NCI-H1930 (cell line): Measurements from ENCODE around the gene ELOB.
A peak's percentile ranks its signal among the peaks of the same experiment; 100 is the strongest.

Source experiments
- DNase-seq, 2 experiments: peaks; one replicate each; lab custom pipeline; 2025; lab: John Stamatoyannopoulos, UW

Gene ELOB

GRCh38 chr16:2767140-2767731 is 9.8 kb downstream of the ELOB start:
- no peak for DNase-seq

- DNase-seq: no peak
Observed at GRCh38 chr16:2766430-2767139, 10.5 kb downstream of the ELOB start.

GRCh38 chr16:2765462-2766404 is 11.3 kb downstream of the ELOB start:
- no peak for DNase-seq

GRCh38 chr16:2764718-2765117 is 12.4 kb downstream of the ELOB start:
- no peak for DNase-seq

GRCh38 chr16:2763173-2763572 is 13.9 kb downstream of the ELOB start:
- DNase-seq: no peak

- DNase-seq: no peak
Observed at GRCh38 chr16:2762711-2763110, 14.4 kb downstream of the ELOB start.

- DNase-seq: no peak
Observed at GRCh38 chr16:2761886-2762583, 15.0 kb downstream of the ELOB start.

- no peak for DNase-seq
Observed at GRCh38 chr16:2761472-2761871, 15.6 kb downstream of the ELOB start.

GRCh38 chr16:2757344-2757743 is 19.7 kb downstream of the ELOB start:
- no peak for DNase-seq

GRCh38 chr16:2756288-2757015 is 20.6 kb downstream of the ELOB start:
- DNase-seq: no peak

- DNase-seq: no peak
Observed at GRCh38 chr16:2755158-2755557, 21.9 kb downstream of the ELOB start.

GRCh38 chr16:2753733-2754020 is 23.4 kb downstream of the ELOB start:
- DNase-seq: no peak

GRCh38 chr16:2752850-2753732 is 24.0 kb downstream of the ELOB start:
- DNase-seq: peak; percentile 80 to 82

- DNase-seq: peak; percentile 93 to 99
Observed at GRCh38 chr16:2752035-2752849, 24.8 kb downstream of the ELOB start, which contains the start of gene SRRM2. Gene SRRM2, plus strand, starts transcription at chr16:2752638. Its CDS starts 3,727 bp downstream, at chr16:2756365.

- peak; percentile 76 to 90 for DNase-seq
Observed at GRCh38 chr16:2751577-2752034, 25.5 kb downstream of the ELOB start.

- no peak for DNase-seq
Observed at GRCh38 chr16:2749936-2750335, 27.1 kb downstream of the ELOB start.

- DNase-seq: no peak
Observed at GRCh38 chr16:2749476-2749875, 27.6 kb downstream of the ELOB start.

GRCh38 chr16:2748757-2749455 is 28.2 kb downstream of the ELOB start:
- no peak for DNase-seq

- no peak for DNase-seq
Observed at GRCh38 chr16:2745961-2746360, 31.1 kb downstream of the ELOB start.
